Measurements from ENCODE around the gene RNF187.

RNF187 gene

GRCh38 chr1:228508840-228509415 lies 21.7 kb downstream of the RNF187 start:
- DNase-seq (ENCODE audit: low read depth in 2 of 2) = no peak

GRCh38 chr1:228510101-228510802 lies 23.1 kb downstream of the RNF187 start:
- no peak for DNase-seq (ENCODE audit: low read depth in 2 of 2)

GRCh38 chr1:228510803-228511413 lies 23.7 kb downstream of the RNF187 start:
- no peak for DNase-seq (ENCODE audit: low read depth in 2 of 2)

- no peak for DNase-seq (ENCODE audit: low read depth in 2 of 2)
Observed at GRCh38 chr1:228511546-228512445, 24.6 kb downstream of the RNF187 start.

GRCh38 chr1:228512781-228513198 lies 25.6 kb downstream of the RNF187 start:
- no peak for DNase-seq (ENCODE audit: low read depth in 2 of 2)

GRCh38 chr1:228513236-228513900 lies 26.2 kb downstream of the RNF187 start:
- DNase-seq (ENCODE audit: low read depth in 2 of 2) = no peak

- DNase-seq (ENCODE audit: low read depth in 2 of 2) = no peak
Observed at GRCh38 chr1:228514421-228514820, 27.2 kb downstream of the RNF187 start.

- DNase-seq (ENCODE audit: low read depth in 2 of 2) = no peak
Observed at GRCh38 chr1:228515200-228515834, 28.1 kb downstream of the RNF187 start.

GRCh38 chr1:228517655-228518054 lies 30.5 kb downstream of the RNF187 start:
- DNase-seq (ENCODE audit: low read depth in 2 of 2) = no peak

- DNase-seq (ENCODE audit: low read depth in 2 of 2) = no peak
Observed at GRCh38 chr1:228527596-228527995, 40.4 kb downstream of the RNF187 start.

- no peak for DNase-seq (ENCODE audit: low read depth in 2 of 2)
Observed at GRCh38 chr1:228528612-228529011, 41.4 kb downstream of the RNF187 start.

GRCh38 chr1:228530086-228530758 lies 43.0 kb downstream of the RNF187 start:
- no peak for DNase-seq (ENCODE audit: low read depth in 2 of 2)

GRCh38 chr1:228530951-228531731 lies 44.0 kb downstream of the RNF187 start:
- no peak for DNase-seq (ENCODE audit: low read depth in 2 of 2)

GRCh38 chr1:228538831-228539230 lies 51.6 kb downstream of the RNF187 start:
- DNase-seq (ENCODE audit: low read depth in 2 of 2) = no peak

- DNase-seq (ENCODE audit: low read depth in 2 of 2) = no peak
Observed at GRCh38 chr1:228540161-228540917, 53.2 kb downstream of the RNF187 start.

- DNase-seq (ENCODE audit: low read depth in 2 of 2) = no peak
Observed at GRCh38 chr1:228541725-228542124, 54.5 kb downstream of the RNF187 start.

- DNase-seq (ENCODE audit: low read depth in 2 of 2) = no peak
Observed at GRCh38 chr1:228542376-228542775, 55.2 kb downstream of the RNF187 start.

- DNase-seq (ENCODE audit: low read depth in 2 of 2) = no peak
Observed at GRCh38 chr1:228542981-228543380, 55.8 kb downstream of the RNF187 start.

GRCh38 chr1:228543396-228543795 lies 56.2 kb downstream of the RNF187 start:
- DNase-seq (ENCODE audit: low read depth in 2 of 2) = no peak

Measured in stimulated activated CD8-positive, alpha-beta memory T cell treated with anti-CD3 and anti-CD28 coated beads, Interleukin-7, amount 100 ng/mL, for 1 hour (primary cell).